ENCODE data around the gene LIX1. TPM values are rescaled to one million over a fixed set of nuclear protein-coding genes. Genes with fewer than 3 reads are reported as not detected.

The LIX1 gene
- total RNA-seq, 2 donors from 2014 or later, result not detected

DNA sequence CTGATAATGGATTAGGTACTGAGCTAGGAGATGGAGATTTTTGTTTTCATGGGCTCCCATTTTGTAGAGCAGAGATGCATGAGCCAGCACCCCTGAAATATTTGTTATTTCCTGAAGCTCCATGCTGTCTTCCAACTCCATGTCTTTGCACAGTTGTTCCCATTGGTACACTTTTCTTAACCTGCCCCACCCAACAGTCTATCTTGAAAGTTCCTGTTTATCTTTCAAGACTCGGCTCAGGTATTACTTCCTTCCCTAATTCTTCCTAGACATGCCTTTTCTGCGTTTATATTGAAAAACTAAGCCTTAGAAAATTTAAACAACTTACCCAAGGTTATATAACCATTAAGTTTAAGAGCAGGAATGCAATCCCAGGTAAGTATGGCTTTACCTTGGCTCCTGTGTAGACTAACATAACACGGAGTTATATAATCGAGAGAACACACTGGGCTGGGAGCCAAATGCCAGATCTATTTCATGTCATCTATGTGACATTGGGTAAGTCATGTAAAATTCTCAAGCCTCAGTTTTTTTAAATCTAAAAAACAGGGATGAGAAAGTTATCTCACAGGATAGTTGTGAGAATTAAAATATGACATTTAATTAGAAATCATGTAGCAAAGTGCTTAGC lies 67.4 kb downstream of the LIX1 start:
- ATAC-seq (no peak), DNase-seq (no peak)
- Mint-ChIP-seq H3K4me3 (no peak overlapping the region), H3K4me1 (no peaks in the 10 kb centered on the region), H3K36me3 (ENCODE audit: low read depth) (peaks cover 4% of the 10 kb centered on the region), H3K27ac (no peak overlapping the region), H3K27me3 (peaks cover 15% of the 10 kb centered on the region)
- H3K9me3 ChIP-seq (ENCODE audit: control insufficient read depth, low read length, poor library complexity, severe bottlenecking), result no peaks in the 10 kb centered on the region

DNA sequence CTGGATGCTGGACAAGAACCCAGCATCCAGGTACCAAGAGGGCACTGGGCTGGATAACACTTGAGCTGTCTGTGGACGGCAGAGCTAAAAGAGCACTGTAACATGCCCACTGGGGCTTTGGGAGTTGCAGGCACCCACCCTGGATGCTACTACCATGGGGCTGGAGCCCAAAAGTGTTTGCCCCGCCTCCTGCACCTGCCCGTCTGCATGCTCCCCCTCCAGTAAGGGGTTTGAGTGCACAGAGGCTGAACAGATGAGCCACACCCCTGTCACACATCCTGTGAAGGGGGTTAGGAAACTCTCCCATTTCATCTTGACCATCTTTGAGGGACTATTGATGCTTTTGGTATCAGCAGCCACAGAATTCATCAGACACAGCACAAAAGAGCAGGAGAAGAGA lies 69.0 kb downstream of the LIX1 start:
- peaks cover 4% of the 10 kb centered on the region for H3K36me3 Mint-ChIP-seq (ENCODE audit: low read depth)
- ATAC-seq (no peak), DNase-seq (no peak)
- H3K4me1 Mint-ChIP-seq, result no peaks in the 10 kb centered on the region
- peaks cover 14% of the 10 kb centered on the region for H3K27me3 Mint-ChIP-seq
- no peak overlapping the region for H3K27ac Mint-ChIP-seq
- peak overlapping the region; percentile 16 for H3K4me3 Mint-ChIP-seq
- H3K9me3 ChIP-seq (ENCODE audit: control insufficient read depth, low read length, poor library complexity, severe bottlenecking), result no peaks in the 10 kb centered on the region

DNA sequence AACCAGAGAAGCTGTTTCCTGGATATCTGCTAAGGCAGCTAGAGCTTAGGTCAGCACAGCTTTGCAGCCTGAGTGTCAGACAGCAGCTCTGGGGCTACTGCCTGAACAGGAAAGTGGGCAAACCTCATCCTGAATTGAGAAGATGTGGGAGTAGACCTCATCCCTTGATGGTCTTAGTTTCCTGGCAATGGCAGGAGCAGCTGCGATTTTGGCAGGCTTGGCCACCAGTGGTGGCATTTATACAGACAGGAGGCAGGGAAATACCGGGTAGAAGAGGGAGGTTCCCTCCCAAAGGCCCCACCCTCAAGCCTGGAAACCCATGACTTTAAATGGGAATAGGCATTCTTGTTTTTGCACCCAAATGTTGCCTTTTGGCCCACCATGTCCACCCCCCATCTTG lies 69.7 kb downstream of the LIX1 start:
- H3K27me3 Mint-ChIP-seq, result peaks cover 18% of the 10 kb centered on the region
- no peak for ATAC-seq

GRCh38 chr5:97071993-97072392 lies 70.4 kb downstream of the LIX1 start:
- no peak overlapping the region for H3K4me3 Mint-ChIP-seq
- no peak overlapping the region for H3K27ac Mint-ChIP-seq

More for the DNA sequence above, 69.7 kb downstream of the LIX1 start:
- no peak overlapping the region for H3K27ac Mint-ChIP-seq
- H3K9me3 ChIP-seq (ENCODE audit: control insufficient read depth, low read length, poor library complexity, severe bottlenecking), result no peaks in the 10 kb centered on the region
- no peak overlapping the region for H3K4me3 Mint-ChIP-seq
- DNase-seq, result no peak
- peaks cover 4% of the 10 kb centered on the region for H3K36me3 Mint-ChIP-seq (ENCODE audit: low read depth)
- H3K4me1 Mint-ChIP-seq, result no peaks in the 10 kb centered on the region

DNA sequence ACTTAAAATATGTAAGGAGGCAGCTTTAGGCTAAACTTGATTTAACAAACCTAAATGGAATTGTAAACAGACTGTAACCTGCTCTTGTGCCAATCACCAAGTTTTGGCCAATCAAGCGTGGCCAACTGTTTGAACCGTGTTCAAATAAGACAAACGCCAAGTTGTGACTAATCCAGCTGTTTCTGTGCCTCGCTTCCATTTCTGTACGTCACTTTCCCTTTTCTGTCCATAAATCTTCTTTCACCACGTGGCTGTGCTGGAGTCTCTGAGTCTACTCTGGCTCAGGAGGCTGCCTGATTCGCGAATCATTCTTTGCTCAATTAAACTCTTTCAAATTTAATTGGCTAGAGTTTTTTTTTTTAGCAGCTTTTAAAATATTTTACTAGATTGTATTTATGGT lies 71.3 kb downstream of the LIX1 start:
- ATAC-seq (no peak), DNase-seq (no peak)
- peaks cover 21% of the 10 kb centered on the region for H3K27me3 Mint-ChIP-seq
- H3K36me3 Mint-ChIP-seq (ENCODE audit: low read depth), result peaks cover 4% of the 10 kb centered on the region
- H3K4me1 Mint-ChIP-seq, result no peaks in the 10 kb centered on the region
- H3K9me3 ChIP-seq (ENCODE audit: control insufficient read depth, low read length, poor library complexity, severe bottlenecking), result no peaks in the 10 kb centered on the region
- H3K4me3 Mint-ChIP-seq, result no peak overlapping the region
- no peak overlapping the region for H3K27ac Mint-ChIP-seq

More at GRCh38 chr5:97071993-97072392, 70.4 kb downstream of the LIX1 start:
- Mint-ChIP-seq H3K36me3 (ENCODE audit: low read depth) (peaks cover 4% of the 10 kb centered on the region), H3K4me1 (no peaks in the 10 kb centered on the region), H3K27me3 (peaks cover 21% of the 10 kb centered on the region)
- no peak for DNase-seq
- H3K9me3 ChIP-seq (ENCODE audit: control insufficient read depth, low read length, poor library complexity, severe bottlenecking), result no peaks in the 10 kb centered on the region
- no peak for ATAC-seq

GRCh38 chr5:97070234-97070633 lies 72.2 kb downstream of the LIX1 start:
- H3K36me3 Mint-ChIP-seq (ENCODE audit: low read depth), result peaks cover 4% of the 10 kb centered on the region
- ATAC-seq, result no peak
- no peak overlapping the region for H3K27ac Mint-ChIP-seq
- no peaks in the 10 kb centered on the region for H3K9me3 ChIP-seq (ENCODE audit: control insufficient read depth, low read length, poor library complexity, severe bottlenecking)
- no peak for DNase-seq
- H3K4me1 Mint-ChIP-seq, result no peaks in the 10 kb centered on the region
- no peak overlapping the region for H3K4me3 Mint-ChIP-seq
- peaks cover 21% of the 10 kb centered on the region for H3K27me3 Mint-ChIP-seq

DNA sequence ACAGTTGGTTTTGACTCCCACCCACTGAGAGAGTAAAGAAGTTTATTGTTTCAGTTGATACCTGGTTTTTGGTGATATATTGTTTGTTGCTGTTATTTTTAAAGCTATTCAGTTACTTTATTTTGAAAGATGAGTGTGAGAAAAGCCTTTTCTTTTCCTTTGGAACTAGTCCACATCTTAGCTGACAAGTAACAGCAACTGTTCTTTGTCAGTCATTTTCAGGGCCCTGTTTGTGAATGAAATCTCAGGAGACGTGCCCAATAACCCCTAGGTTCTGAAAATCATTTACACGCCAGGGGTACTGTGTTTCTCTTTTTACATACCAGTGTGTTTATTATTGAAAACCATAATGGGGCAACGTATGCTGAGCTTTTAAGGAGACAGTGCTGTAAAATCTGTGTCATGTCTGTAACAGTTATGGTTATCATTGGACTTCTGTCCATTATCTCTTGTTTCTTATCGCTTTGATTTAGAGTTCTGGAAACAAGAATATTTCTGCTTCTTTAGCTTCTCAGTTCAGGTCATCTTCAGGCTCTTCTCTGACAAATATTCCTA lies 75.0 kb downstream of the LIX1 start:
- no peak overlapping the region for H3K27ac Mint-ChIP-seq
- H3K27me3 Mint-ChIP-seq, result peaks cover 27% of the 10 kb centered on the region
- no peak for ATAC-seq
- H3K9me3 ChIP-seq (ENCODE audit: control insufficient read depth, low read length, poor library complexity, severe bottlenecking), result no peaks in the 10 kb centered on the region
- peaks cover 4% of the 10 kb centered on the region for H3K36me3 Mint-ChIP-seq (ENCODE audit: low read depth)
- no peak overlapping the region for H3K4me3 Mint-ChIP-seq
- H3K4me1 Mint-ChIP-seq, result no peaks in the 10 kb centered on the region
- no peak for DNase-seq

GRCh38 chr5:97065475-97065874 lies 76.9 kb downstream of the LIX1 start:
- Mint-ChIP-seq H3K27me3 (peaks cover 25% of the 10 kb centered on the region), H3K27ac (no peak overlapping the region), H3K4me1 (no peaks in the 10 kb centered on the region), H3K4me3 (no peak overlapping the region), H3K36me3 (ENCODE audit: low read depth) (peaks cover 4% of the 10 kb centered on the region)
- no peaks in the 10 kb centered on the region for H3K9me3 ChIP-seq (ENCODE audit: control insufficient read depth, low read length, poor library complexity, severe bottlenecking)
- DNase-seq, result no peak
- ATAC-seq, result no peak

GRCh38 chr5:97063251-97063650 lies 79.2 kb downstream of the LIX1 start:
- no peak for DNase-seq
- Mint-ChIP-seq H3K27me3 (peaks cover 12% of the 10 kb centered on the region), H3K36me3 (ENCODE audit: low read depth) (no peaks in the 10 kb centered on the region), H3K27ac (no peak overlapping the region), H3K4me1 (no peaks in the 10 kb centered on the region), H3K4me3 (no peak overlapping the region)
- ATAC-seq, result no peak
- no peaks in the 10 kb centered on the region for H3K9me3 ChIP-seq (ENCODE audit: control insufficient read depth, low read length, poor library complexity, severe bottlenecking)

- no peaks in the 10 kb centered on the region for H3K4me1 Mint-ChIP-seq
- DNase-seq (no peak), ATAC-seq (no peak)
- H3K27me3 Mint-ChIP-seq, result peaks cover 9% of the 10 kb centered on the region
- H3K9me3 ChIP-seq (ENCODE audit: control insufficient read depth, low read length, poor library complexity, severe bottlenecking), result no peaks in the 10 kb centered on the region
- H3K27ac Mint-ChIP-seq, result no peak overlapping the region
- H3K4me3 Mint-ChIP-seq, result no peak overlapping the region
- no peaks in the 10 kb centered on the region for H3K36me3 Mint-ChIP-seq (ENCODE audit: low read depth)
Measured at GRCh38 chr5:97062046-97062445, 80.4 kb downstream of the LIX1 start.

GRCh38 chr5:97056263-97056662 lies 86.1 kb downstream of the LIX1 start:
- no peak for ATAC-seq
- no peaks in the 10 kb centered on the region for H3K9me3 ChIP-seq (ENCODE audit: control insufficient read depth, low read length, poor library complexity, severe bottlenecking)
- H3K27me3 Mint-ChIP-seq, result peaks cover 7% of the 10 kb centered on the region
- no peak overlapping the region for H3K4me3 Mint-ChIP-seq
- no peak overlapping the region for H3K27ac Mint-ChIP-seq
- no peaks in the 10 kb centered on the region for H3K4me1 Mint-ChIP-seq
- peaks cover 6% of the 10 kb centered on the region for H3K36me3 Mint-ChIP-seq (ENCODE audit: low read depth)
- no peak for DNase-seq

- H3K27ac Mint-ChIP-seq, result no peak overlapping the region
- peaks cover 5% of the 10 kb centered on the region for H3K4me1 Mint-ChIP-seq
- no peak for DNase-seq
- H3K36me3 Mint-ChIP-seq (ENCODE audit: low read depth), result peaks cover 3% of the 10 kb centered on the region
- no peaks in the 10 kb centered on the region for H3K9me3 ChIP-seq (ENCODE audit: control insufficient read depth, low read length, poor library complexity, severe bottlenecking)
- no peaks in the 10 kb centered on the region for H3K27me3 Mint-ChIP-seq
- no peak for ATAC-seq
- H3K4me3 Mint-ChIP-seq, result no peak overlapping the region
Measured at GRCh38 chr5:97049175-97049574, 93.2 kb downstream of the LIX1 start.

- Mint-ChIP-seq H3K27ac (no peak overlapping the region), H3K36me3 (ENCODE audit: low read depth) (no peaks in the 10 kb centered on the region), H3K4me3 (no peak overlapping the region), H3K4me1 (peaks cover 5% of the 10 kb centered on the region), H3K27me3 (no peaks in the 10 kb centered on the region)
- H3K9me3 ChIP-seq (ENCODE audit: control insufficient read depth, low read length, poor library complexity, severe bottlenecking), result no peaks in the 10 kb centered on the region
- ATAC-seq, result no peak
- DNase-seq, result no peak
Measured at GRCh38 chr5:97047076-97047475, 95.3 kb downstream of the LIX1 start.

GRCh38 chr5:97046270-97046982 lies 96.0 kb downstream of the LIX1 start:
- Mint-ChIP-seq H3K27me3 (no peaks in the 10 kb centered on the region), H3K4me1 (peaks cover 5% of the 10 kb centered on the region), H3K36me3 (ENCODE audit: low read depth) (no peaks in the 10 kb centered on the region), H3K4me3 (no peak overlapping the region), H3K27ac (no peak overlapping the region)
- no peak for ATAC-seq
- DNase-seq, result no peak
- H3K9me3 ChIP-seq (ENCODE audit: control insufficient read depth, low read length, poor library complexity, severe bottlenecking), result no peaks in the 10 kb centered on the region

Measured in T-helper 17 cell (primary cell).